ENCODE measurements around the gene ARHGEF39. TPM values are rescaled to one million over a fixed set of nuclear protein-coding genes. Genes with fewer than 3 reads are reported as not detected.

Gene ARHGEF39
- total RNA-seq, 1 donor = 0.36 TPM

GRCh38 chr9:35627575-35627974 is 37.4 kb downstream of the ARHGEF39 start:
- no peaks in the 10 kb centered on the region for H3K36me3 ChIP-seq (ENCODE audit: insufficient read depth, low read length)
- H3K4me3 ChIP-seq (ENCODE audit: insufficient read depth, low read length) = no peak overlapping the region
- no peak overlapping the region for H3K27ac ChIP-seq (ENCODE audit: low read depth, low read length)
- no peak overlapping the region for H2AFZ ChIP-seq (ENCODE audit: low read length)
- no peaks in the 10 kb centered on the region for H3K27me3 ChIP-seq (ENCODE audit: insufficient read depth, low read length)
- DNase-seq (ENCODE audit: insufficient read length, low spot score, missing footprints) = no peak
- no peaks in the 10 kb centered on the region for H3K4me1 ChIP-seq (ENCODE audit: insufficient read depth, low read length)
- no peak overlapping the region for H3K4me2 ChIP-seq (ENCODE audit: insufficient read depth, low read length)
- H3K79me2 ChIP-seq (ENCODE audit: insufficient read depth, low read length) = no peaks in the 10 kb centered on the region
- H3K9me3 ChIP-seq (ENCODE audit: low read depth, low read length) = no peaks in the 10 kb centered on the region
- H4K20me1 ChIP-seq (ENCODE audit: insufficient read depth, low read length) = no peaks in the 10 kb centered on the region
- TF ChIP-seq CTCF (IDR thresholded peaks at IDR 0.05; ENCODE audit: extremely low read depth, low read depth, low read length) = no peak

GRCh38 chr9:35619800-35620158 is 45.2 kb downstream of the ARHGEF39 start:
- no peak for DNase-seq (ENCODE audit: insufficient read length, low spot score, missing footprints)
- no peak for TF ChIP-seq CTCF (IDR thresholded peaks at IDR 0.05; ENCODE audit: extremely low read depth, low read depth, low read length)
- H2AFZ ChIP-seq (ENCODE audit: low read length) = no peak overlapping the region
- no peaks in the 10 kb centered on the region for H3K4me1 ChIP-seq (ENCODE audit: insufficient read depth, low read length)
- peaks cover 9% of the 10 kb centered on the region for H3K27me3 ChIP-seq (ENCODE audit: insufficient read depth, low read length)
- no peak overlapping the region for H3K4me3 ChIP-seq (ENCODE audit: insufficient read depth, low read length)
- no peaks in the 10 kb centered on the region for H3K9me3 ChIP-seq (ENCODE audit: low read depth, low read length)
- no peak overlapping the region for H3K4me2 ChIP-seq (ENCODE audit: insufficient read depth, low read length)
- no peaks in the 10 kb centered on the region for H4K20me1 ChIP-seq (ENCODE audit: insufficient read depth, low read length)
- no peaks in the 10 kb centered on the region for H3K79me2 ChIP-seq (ENCODE audit: insufficient read depth, low read length)
- H3K36me3 ChIP-seq (ENCODE audit: insufficient read depth, low read length) = no peaks in the 10 kb centered on the region
- no peak overlapping the region for H3K27ac ChIP-seq (ENCODE audit: low read depth, low read length)

GRCh38 chr9:35618854-35619799 is 45.9 kb downstream of the ARHGEF39 start:
- peaks cover 9% of the 10 kb centered on the region for H3K27me3 ChIP-seq (ENCODE audit: insufficient read depth, low read length)
- H3K79me2 ChIP-seq (ENCODE audit: insufficient read depth, low read length) = no peaks in the 10 kb centered on the region
- H2AFZ ChIP-seq (ENCODE audit: low read length) = no peak overlapping the region
- H3K27ac ChIP-seq (ENCODE audit: low read depth, low read length) = no peak overlapping the region
- H4K20me1 ChIP-seq (ENCODE audit: insufficient read depth, low read length) = no peaks in the 10 kb centered on the region
- no peak for TF ChIP-seq CTCF (IDR thresholded peaks at IDR 0.05; ENCODE audit: extremely low read depth, low read depth, low read length)
- DNase-seq (ENCODE audit: insufficient read length, low spot score, missing footprints) = no peak
- H3K4me3 ChIP-seq (ENCODE audit: insufficient read depth, low read length) = no peak overlapping the region
- H3K9me3 ChIP-seq (ENCODE audit: low read depth, low read length) = no peaks in the 10 kb centered on the region
- H3K4me1 ChIP-seq (ENCODE audit: insufficient read depth, low read length) = no peaks in the 10 kb centered on the region
- H3K4me2 ChIP-seq (ENCODE audit: insufficient read depth, low read length) = no peak overlapping the region
- no peaks in the 10 kb centered on the region for H3K36me3 ChIP-seq (ENCODE audit: insufficient read depth, low read length)

GRCh38 chr9:35618325-35618727 is 46.7 kb downstream of the ARHGEF39 start, which contains the start of gene CD72:
Gene CD72, minus strand, starts transcription at chr9:35618413. Its CDS starts 110 bp downstream, at chr9:35618303.
- Histone ChIP-seq H3K4me3 (ENCODE audit: insufficient read depth, low read length) (peak within 1 kb of the TSS; percentile 68), H3K79me2 (ENCODE audit: insufficient read depth, low read length) (no peaks in the 10 kb centered on the region), H3K4me1 (ENCODE audit: insufficient read depth, low read length) (no peaks in the 10 kb centered on the region), H3K36me3 (ENCODE audit: insufficient read depth, low read length) (no peaks in the 10 kb centered on the region), H4K20me1 (ENCODE audit: insufficient read depth, low read length) (no peaks in the 10 kb centered on the region), H3K4me2 (ENCODE audit: insufficient read depth, low read length) (peak within 1 kb of the TSS; percentile 93), H3K27me3 (ENCODE audit: insufficient read depth, low read length) (peaks cover 9% of the 10 kb centered on the region), H3K9me3 (ENCODE audit: low read depth, low read length) (no peaks in the 10 kb centered on the region), H2AFZ (ENCODE audit: low read length) (peak within 1 kb of the TSS; percentile 98), H3K27ac (ENCODE audit: low read depth, low read length) (no peak within 1 kb of the TSS)
- DNase-seq (ENCODE audit: insufficient read length, low spot score, missing footprints) = peak; percentile 39
- TF ChIP-seq CTCF (IDR thresholded peaks at IDR 0.05; ENCODE audit: extremely low read depth, low read depth, low read length) = no peak
